ENCODE results near the gene SLC12A7. TPM values are rescaled to one million over a fixed set of nuclear protein-coding genes. Genes with fewer than 3 reads are reported as not detected.
"Not testable (repeated sequence)": the region's sequence is repeated elsewhere in the genome, so short reads cannot be mapped to it uniquely, and the experiment has no call there.

The SLC12A7 gene
- total RNA-seq, 1 donor from 2014 or later = 127 TPM

- no peak for DNase-seq (ENCODE audit: low spot score)
- intact Hi-C loops (cut with DNase I) = no loop called here
These were observed 79.9 kb downstream of the SLC12A7 start for GRCh38 chr5:1032011-1032410.

- DNase-seq (ENCODE audit: low spot score) = no peak
- intact Hi-C loops (cut with DNase I) = no loop called here
These were observed 80.4 kb downstream of the SLC12A7 start for GRCh38 chr5:1031306-1031959.

GRCh38 chr5:1030801-1031271 is 81.0 kb downstream of the SLC12A7 start:
- no peak for DNase-seq (ENCODE audit: low spot score)
- intact Hi-C loops (cut with DNase I) = no loop called here

GRCh38 chr5:1029945-1030625 is 81.8 kb downstream of the SLC12A7 start:
- no peak for DNase-seq (ENCODE audit: low spot score)
- intact Hi-C loops (cut with DNase I) = no loop called here

- intact Hi-C loops (cut with DNase I) = no loop called here
- DNase-seq (ENCODE audit: low spot score) = no peak
These were observed 82.5 kb downstream of the SLC12A7 start for GRCh38 chr5:1029282-1029944.

GRCh38 chr5:1028481-1029281 is 83.2 kb downstream of the SLC12A7 start:
- intact Hi-C loops (cut with DNase I) = no loop called here
- DNase-seq (ENCODE audit: low spot score) = no peak

GRCh38 chr5:1027631-1028441 is 84.0 kb downstream of the SLC12A7 start:
- intact Hi-C loops (cut with DNase I) = no loop called here
- no peak for DNase-seq (ENCODE audit: low spot score)

GRCh38 chr5:1026700-1027621 is 84.9 kb downstream of the SLC12A7 start:
- DNase-seq (ENCODE audit: low spot score) = no peak

GRCh38 chr5:1021969-1022336 is 89.9 kb downstream of the SLC12A7 start:
- DNase-seq (ENCODE audit: low spot score); intact Hi-C loops (cut with DNase I): not testable (repeated sequence)

More at GRCh38 chr5:1026700-1027621, 84.9 kb downstream of the SLC12A7 start:
- intact Hi-C loops (cut with DNase I) = no loop called here

GRCh38 chr5:1021136-1021968 is 90.5 kb downstream of the SLC12A7 start:
- intact Hi-C loops (cut with DNase I) = no loop called here
- DNase-seq (ENCODE audit: low spot score) = no peak

- no peak for DNase-seq (ENCODE audit: low spot score)
These were observed 91.4 kb downstream of the SLC12A7 start for GRCh38 chr5:1020452-1020961.

GRCh38 chr5:1019001-1019905 is 92.6 kb downstream of the SLC12A7 start:
- intact Hi-C loops (cut with DNase I) = loop anchor here (10.0 kb wide), 1 partner anchor 94 kb away; no protein-coding TSS in a partner anchor
- DNase-seq (ENCODE audit: low spot score) = no peak

More at GRCh38 chr5:1020452-1020961, 91.4 kb downstream of the SLC12A7 start:
- intact Hi-C loops (cut with DNase I) = no loop called here

- intact Hi-C loops (cut with DNase I) = loop anchor here (10.0 kb wide), 1 partner anchor 94 kb away; no protein-coding TSS in a partner anchor
- no peak for DNase-seq (ENCODE audit: low spot score)
These were observed 93.3 kb downstream of the SLC12A7 start for GRCh38 chr5:1018596-1018995.

GRCh38 chr5:1017691-1018455 is 94.0 kb downstream of the SLC12A7 start:
- intact Hi-C loops (cut with DNase I) = loop anchor here (10.0 kb wide), 1 partner anchor 93 kb away; no protein-coding TSS in a partner anchor

GRCh38 chr5:1017056-1017455 is 94.8 kb downstream of the SLC12A7 start:
- DNase-seq (ENCODE audit: low spot score) = no peak
- intact Hi-C loops (cut with DNase I) = loop anchor here (10.0 kb wide), 1 partner anchor 92 kb away; no protein-coding TSS in a partner anchor

More at GRCh38 chr5:1017691-1018455, 94.0 kb downstream of the SLC12A7 start:
- no peak for DNase-seq (ENCODE audit: low spot score)
